22Rv1 (cell line): Measurements from ENCODE around the gene ARID1B.

ENCODE experiments used
- CTCF ChIP-seq: fragments of 450-650 bp; IDR thresholded peaks from 2 replicates; pipeline ENCODE4 v1.5.1; 2017; ENCODE audit warnings: mild to moderate bottlenecking
- ZFX ChIP-seq: fragments of 450-650 bp; IDR thresholded peaks from 2 replicates; pipeline ENCODE4 v1.6.1; 2017; ENCODE audit warnings: antibody characterized with exemption, borderline replicate concordance

DNA sequence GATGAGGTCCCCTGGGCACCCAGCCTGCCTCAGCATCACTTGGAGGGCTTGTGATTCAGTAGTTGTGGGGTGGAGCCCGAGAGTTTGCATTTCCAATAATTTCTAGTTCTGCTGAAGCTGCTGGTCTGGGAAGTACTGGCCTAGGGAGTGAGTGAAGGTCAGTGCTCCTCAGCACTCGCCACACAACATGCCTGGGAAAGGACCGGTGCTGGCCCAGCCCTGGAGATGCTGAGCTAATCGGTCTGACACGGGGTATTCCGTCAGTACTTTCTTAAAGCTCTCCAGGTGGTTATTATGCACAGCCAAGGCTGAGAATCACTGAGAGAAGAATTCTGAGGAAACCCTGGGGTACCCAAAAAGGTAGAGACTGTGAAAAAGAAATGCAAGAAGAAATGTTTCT, 317.9 kb downstream of the ARID1B start:
- TF ChIP-seq CTCF, result no peak
- no peak for TF ChIP-seq ZFX
